ENCODE measurements around the gene TMEM150A.

TMEM150A gene

DNA sequence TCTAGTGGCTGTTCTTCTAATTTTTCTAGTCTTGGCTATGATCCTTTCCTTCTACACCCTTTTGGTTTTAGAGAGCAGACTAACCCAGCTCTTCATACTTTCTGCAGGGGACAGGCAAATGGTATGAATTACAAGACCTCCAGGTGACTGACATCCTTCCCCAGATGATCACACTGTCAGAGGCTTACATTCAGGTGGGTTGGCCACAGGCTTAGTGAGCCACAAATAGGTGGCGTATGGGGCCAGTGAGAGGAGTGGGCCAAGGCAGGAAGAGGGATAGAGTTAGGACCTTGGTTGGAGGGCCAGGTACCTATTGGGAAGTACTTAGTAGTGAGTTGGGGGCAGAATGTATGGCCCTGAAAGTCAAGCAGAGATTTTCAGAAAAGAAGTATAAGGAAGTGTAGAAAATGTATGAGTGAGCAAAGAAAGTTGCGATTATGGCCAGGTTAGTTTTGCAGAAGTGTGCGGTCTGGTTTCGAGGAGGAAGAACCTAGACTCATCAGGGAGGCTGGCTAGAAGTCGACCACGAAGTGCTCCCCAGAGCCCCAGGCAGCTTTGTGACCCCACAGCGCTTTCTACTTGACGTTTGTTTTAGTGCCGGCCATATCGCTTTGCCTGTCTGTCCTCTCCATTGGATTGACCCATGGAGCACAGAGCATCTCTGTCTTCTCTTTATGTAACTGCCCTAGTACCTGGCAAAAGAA is 45.5 kb upstream of the TMEM150A start:
- POLR2A ChIA-PET: no interaction called here

DNA sequence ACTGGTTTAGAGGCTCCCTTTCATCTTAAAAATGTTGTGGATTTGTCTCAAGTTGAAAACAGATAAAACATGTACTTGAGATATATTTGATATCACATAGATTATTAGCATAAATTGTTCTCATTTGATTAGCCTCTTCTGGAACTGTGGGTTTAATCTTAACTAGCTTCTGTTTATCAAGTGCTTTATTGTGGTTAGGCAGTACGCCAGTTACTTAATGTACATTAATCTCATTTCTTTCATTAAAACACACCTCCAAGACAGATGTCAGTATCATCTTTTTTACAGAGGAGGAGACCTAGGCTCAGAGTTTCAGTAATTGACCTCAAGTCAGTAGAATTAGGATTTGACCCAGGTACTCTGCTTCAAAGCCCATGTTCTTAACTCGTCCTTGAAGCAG is 43.7 kb upstream of the TMEM150A start:
- CTCF ChIA-PET: interaction anchor here (2.0 to 11.3 kb wide), 2 partner anchors 11 to 61 kb away, joined by 12 to 135 read pairs; no protein-coding TSS in a partner anchor
- TF ChIP-seq, protein P1, sequence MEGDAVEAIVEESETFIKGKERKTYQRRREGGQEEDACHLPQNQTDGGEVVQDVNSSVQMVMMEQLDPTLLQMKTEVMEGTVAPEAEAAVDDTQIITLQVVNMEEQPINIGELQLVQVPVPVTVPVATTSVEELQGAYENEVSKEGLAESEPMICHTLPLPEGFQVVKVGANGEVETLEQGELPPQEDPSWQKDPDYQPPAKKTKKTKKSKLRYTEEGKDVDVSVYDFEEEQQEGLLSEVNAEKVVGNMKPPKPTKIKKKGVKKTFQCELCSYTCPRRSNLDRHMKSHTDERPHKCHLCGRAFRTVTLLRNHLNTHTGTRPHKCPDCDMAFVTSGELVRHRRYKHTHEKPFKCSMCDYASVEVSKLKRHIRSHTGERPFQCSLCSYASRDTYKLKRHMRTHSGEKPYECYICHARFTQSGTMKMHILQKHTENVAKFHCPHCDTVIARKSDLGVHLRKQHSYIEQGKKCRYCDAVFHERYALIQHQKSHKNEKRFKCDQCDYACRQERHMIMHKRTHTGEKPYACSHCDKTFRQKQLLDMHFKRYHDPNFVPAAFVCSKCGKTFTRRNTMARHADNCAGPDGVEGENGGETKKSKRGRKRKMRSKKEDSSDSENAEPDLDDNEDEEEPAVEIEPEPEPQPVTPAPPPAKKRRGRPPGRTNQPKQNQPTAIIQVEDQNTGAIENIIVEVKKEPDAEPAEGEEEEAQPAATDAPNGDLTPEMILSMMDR (IDR thresholded peaks at IDR 0.05; ENCODE audit: control extremely low read depth, extremely low read depth, low read depth, missing control alignments): no peak

More for the DNA sequence above, 45.5 kb upstream of the TMEM150A start:
- CTCF ChIA-PET: interaction anchor here (0.9 to 11.3 kb wide), 11 partner anchors 9 to 166 kb away, joined by 3 to 135 read pairs (median 4); no protein-coding TSS in a partner anchor
- DNase-seq (ENCODE audit: extremely low spot score): peak; percentile 60
- TF ChIP-seq, protein P1 (IDR thresholded peaks at IDR 0.05; ENCODE audit: control extremely low read depth, extremely low read depth, low read depth, missing control alignments): no peak

DNA sequence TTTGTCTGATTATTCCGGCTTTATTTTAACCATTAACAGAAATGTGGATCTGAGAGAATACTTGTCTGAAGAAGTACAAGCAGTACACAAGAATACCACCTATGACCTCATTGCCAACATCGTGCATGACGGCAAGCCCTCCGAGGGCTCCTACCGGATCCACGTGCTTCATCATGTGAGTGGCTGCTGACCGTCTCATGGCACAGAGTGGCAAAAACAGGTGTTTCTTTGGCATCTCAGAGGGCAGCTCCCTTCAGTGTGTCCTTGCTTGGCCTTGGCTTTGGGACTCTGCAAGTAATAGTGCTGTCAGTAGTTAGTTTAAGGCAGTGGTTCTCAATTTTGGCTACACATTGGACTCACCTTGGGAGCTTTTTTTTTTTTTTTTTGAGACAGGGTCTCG is 42.4 kb upstream of the TMEM150A start:
- ChIA-PET POLR2A (no interaction called here), CTCF (interaction anchor here (11.3 kb wide), 1 partner anchor 9 kb away, joined by 135 read pairs; no protein-coding TSS in a partner anchor)
- TF ChIP-seq, protein P1 (IDR thresholded peaks at IDR 0.05; ENCODE audit: control extremely low read depth, extremely low read depth, low read depth, missing control alignments): no peak
- no peak for DNase-seq (ENCODE audit: extremely low spot score)

More for the DNA sequence above, 43.7 kb upstream of the TMEM150A start:
- POLR2A ChIA-PET: no interaction called here
- DNase-seq (ENCODE audit: extremely low spot score): no peak

DNA sequence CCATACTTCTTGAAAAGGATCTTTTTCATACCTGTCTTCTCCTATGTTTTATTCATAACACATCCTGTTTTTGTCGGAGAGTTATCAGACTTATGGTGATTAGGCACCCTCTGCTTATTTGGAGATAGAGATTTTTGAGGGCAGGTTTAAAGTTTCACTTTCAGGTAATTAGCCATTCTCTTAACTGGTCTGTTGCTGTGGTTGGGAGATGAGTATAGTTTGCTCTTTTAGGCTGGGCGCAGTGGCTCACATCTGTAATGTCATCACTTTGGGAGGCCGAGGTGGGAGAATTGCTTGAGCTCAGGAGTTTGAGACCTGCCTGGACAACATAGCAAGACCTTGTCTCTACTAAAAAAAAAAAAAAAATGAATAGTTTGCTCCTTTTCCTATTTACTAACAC is 40.2 kb upstream of the TMEM150A start:
- POLR2A ChIA-PET: interaction anchor here (0.7 kb wide), 2 partner anchors 86 to 553 kb away, joined by 3 to 4 read pairs; partner anchors contain the start of gene IMMT
- CTCF ChIA-PET: interaction anchor here (1.2 to 11.3 kb wide), 4 partner anchors 7 to 86 kb away, joined by 3 to 135 read pairs (median 3); partner anchors contain the start of gene GNLY
- DNase-seq (ENCODE audit: extremely low spot score): no peak
- TF ChIP-seq, protein P1 (IDR thresholded peaks at IDR 0.05; ENCODE audit: control extremely low read depth, extremely low read depth, low read depth, missing control alignments): no peak

DNA sequence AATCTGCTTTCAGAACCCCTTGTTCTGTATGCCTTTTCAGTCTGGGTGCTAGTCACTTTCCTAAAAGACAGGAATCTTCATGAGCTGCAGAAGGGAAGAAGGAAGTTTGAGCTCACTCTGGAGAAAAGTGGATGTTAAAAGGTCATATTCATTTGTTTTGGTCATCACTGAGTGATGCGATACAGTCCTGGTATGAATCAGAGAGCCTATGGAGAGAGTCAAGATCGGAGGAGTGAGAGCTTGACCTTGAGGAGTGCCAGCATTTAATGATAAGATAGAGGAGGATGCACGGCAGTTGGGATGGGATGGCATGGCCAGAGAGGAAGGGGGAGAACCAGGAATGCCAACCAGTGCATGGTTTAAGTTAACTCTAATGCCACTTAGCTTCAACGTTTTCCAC is 33.1 kb upstream of the TMEM150A start:
- DNase-seq (ENCODE audit: extremely low spot score): no peak
- ChIA-PET POLR2A (no interaction called here), CTCF (interaction anchor here (1.4 to 7.5 kb wide), 9 partner anchors 12 to 192 kb away, joined by 3 to 147 read pairs (median 43); partner anchors contain the start of gene TMEM150A)
- TF ChIP-seq, protein P1 (IDR thresholded peaks at IDR 0.05; ENCODE audit: control extremely low read depth, extremely low read depth, low read depth, missing control alignments): no peak

DNA sequence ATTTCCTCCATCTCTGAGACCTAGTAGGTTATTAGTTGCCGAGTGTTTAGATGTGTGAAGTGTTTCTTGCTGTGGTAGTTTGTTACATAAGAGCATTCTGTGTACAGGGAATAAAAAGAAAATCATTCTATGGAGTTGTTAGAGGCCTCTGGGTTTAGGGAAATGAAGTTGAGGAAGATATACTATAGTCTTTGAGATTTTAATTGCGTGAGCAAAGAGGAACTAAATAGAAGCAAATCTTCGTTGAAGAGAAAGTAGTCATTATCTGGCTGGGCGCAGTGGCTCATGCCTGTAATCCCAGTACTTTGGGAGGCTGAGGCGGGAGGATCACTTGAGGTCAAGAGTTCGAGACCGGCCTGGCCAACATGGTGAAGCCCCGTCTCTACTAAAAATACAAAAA is 32.5 kb upstream of the TMEM150A start:
- no peak for DNase-seq (ENCODE audit: extremely low spot score)
- ChIA-PET POLR2A (no interaction called here), CTCF (interaction anchor here (1.4 to 7.5 kb wide), 7 partner anchors 12 to 193 kb away, joined by 3 to 147 read pairs (median 47); no protein-coding TSS in a partner anchor)
- TF ChIP-seq, protein P1 (IDR thresholded peaks at IDR 0.05; ENCODE audit: control extremely low read depth, extremely low read depth, low read depth, missing control alignments): no peak
